ENCODE measurements around the gene ANGPTL3.

- TF ChIP-seq PATZ1 (tag by site-specific recombination; IDR thresholded peaks at IDR 0.05) (no peak), ZNF146 (tag by site-specific recombination; IDR thresholded peaks at IDR 0.05) (no peak), CTCF (tag by site-specific recombination; IDR thresholded peaks at IDR 0.05) (no peak), ZNF747 (tag by site-specific recombination; IDR thresholded peaks at IDR 0.05) (no peak), ZNF768 (tag by site-specific recombination; IDR thresholded peaks at IDR 0.05) (no peak), RBAK (tag by site-specific recombination; IDR thresholded peaks at IDR 0.05) (no peak), SP2 (tag by site-specific recombination; IDR thresholded peaks at IDR 0.05) (no peak), ZNF221 (tag by site-specific recombination; IDR thresholded peaks at IDR 0.05; ENCODE audit: borderline replicate concordance) (no peak), MYNN (tag by site-specific recombination; IDR thresholded peaks at IDR 0.05; ENCODE audit: borderline replicate concordance) (no peak), ZBTB7A (tag by site-specific recombination; IDR thresholded peaks at IDR 0.05; ENCODE audit: low read depth) (no peak), ZNF791 (tag by site-specific recombination; IDR thresholded peaks at IDR 0.05) (no peak)
- TF ChIP-seq, protein P1, sequence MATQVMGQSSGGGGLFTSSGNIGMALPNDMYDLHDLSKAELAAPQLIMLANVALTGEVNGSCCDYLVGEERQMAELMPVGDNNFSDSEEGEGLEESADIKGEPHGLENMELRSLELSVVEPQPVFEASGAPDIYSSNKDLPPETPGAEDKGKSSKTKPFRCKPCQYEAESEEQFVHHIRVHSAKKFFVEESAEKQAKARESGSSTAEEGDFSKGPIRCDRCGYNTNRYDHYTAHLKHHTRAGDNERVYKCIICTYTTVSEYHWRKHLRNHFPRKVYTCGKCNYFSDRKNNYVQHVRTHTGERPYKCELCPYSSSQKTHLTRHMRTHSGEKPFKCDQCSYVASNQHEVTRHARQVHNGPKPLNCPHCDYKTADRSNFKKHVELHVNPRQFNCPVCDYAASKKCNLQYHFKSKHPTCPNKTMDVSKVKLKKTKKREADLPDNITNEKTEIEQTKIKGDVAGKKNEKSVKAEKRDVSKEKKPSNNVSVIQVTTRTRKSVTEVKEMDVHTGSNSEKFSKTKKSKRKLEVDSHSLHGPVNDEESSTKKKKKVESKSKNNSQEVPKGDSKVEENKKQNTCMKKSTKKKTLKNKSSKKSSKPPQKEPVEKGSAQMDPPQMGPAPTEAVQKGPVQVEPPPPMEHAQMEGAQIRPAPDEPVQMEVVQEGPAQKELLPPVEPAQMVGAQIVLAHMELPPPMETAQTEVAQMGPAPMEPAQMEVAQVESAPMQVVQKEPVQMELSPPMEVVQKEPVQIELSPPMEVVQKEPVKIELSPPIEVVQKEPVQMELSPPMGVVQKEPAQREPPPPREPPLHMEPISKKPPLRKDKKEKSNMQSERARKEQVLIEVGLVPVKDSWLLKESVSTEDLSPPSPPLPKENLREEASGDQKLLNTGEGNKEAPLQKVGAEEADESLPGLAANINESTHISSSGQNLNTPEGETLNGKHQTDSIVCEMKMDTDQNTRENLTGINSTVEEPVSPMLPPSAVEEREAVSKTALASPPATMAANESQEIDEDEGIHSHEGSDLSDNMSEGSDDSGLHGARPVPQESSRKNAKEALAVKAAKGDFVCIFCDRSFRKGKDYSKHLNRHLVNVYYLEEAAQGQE (tag by site-specific recombination; IDR thresholded peaks at IDR 0.05): no peak
- TF ChIP-seq, protein P2, sequence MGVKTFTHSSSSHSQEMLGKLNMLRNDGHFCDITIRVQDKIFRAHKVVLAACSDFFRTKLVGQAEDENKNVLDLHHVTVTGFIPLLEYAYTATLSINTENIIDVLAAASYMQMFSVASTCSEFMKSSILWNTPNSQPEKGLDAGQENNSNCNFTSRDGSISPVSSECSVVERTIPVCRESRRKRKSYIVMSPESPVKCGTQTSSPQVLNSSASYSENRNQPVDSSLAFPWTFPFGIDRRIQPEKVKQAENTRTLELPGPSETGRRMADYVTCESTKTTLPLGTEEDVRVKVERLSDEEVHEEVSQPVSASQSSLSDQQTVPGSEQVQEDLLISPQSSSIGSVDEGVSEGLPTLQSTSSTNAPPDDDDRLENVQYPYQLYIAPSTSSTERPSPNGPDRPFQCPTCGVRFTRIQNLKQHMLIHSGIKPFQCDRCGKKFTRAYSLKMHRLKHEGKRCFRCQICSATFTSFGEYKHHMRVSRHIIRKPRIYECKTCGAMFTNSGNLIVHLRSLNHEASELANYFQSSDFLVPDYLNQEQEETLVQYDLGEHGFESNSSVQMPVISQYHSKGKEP (tag by site-specific recombination; IDR thresholded peaks at IDR 0.05): no peak
Observed at GRCh38 chr1:62593825-62594394, 3.4 kb upstream of the ANGPTL3 start.

All from HEK293 (cell line).